Chondrocyte (in vitro differentiated cells): ENCODE measurements around the gene C11orf21. TPM values are rescaled to one million over a fixed set of nuclear protein-coding genes. Genes with fewer than 3 reads are reported as not detected.

Experiments used
- DNase-seq: peaks from one replicate; pipeline ENCODE4 v3.0.0; 2021; ENCODE audit warnings: mixed read lengths, low spot score
- H3K27ac Mint-ChIP-seq: one replicate; pipeline ENCODE4 v1.8.0; 2021; ENCODE audit warnings: mild to moderate bottlenecking, moderate library complexity, mixed read lengths; ENCODE audit not compliant: unreplicated experiment
- H3K27me3 Mint-ChIP-seq: 2 replicates; pipeline ENCODE4 v1.8.0; 2021; ENCODE audit warnings: low read depth, mixed read lengths
- H3K36me3 Mint-ChIP-seq: 2 replicates; pipeline ENCODE4 v1.8.0; 2021; ENCODE audit warnings: low read depth, mixed read lengths
- H3K4me1 Mint-ChIP-seq: 2 replicates; pipeline ENCODE4 v1.8.0; 2021; ENCODE audit warnings: low read depth, mild to moderate bottlenecking, mixed read lengths
- H3K4me3 Mint-ChIP-seq: one replicate; pipeline ENCODE4 v1.8.0; 2021; ENCODE audit warnings: mild to moderate bottlenecking, moderate library complexity, mixed read lengths; ENCODE audit not compliant: unreplicated experiment
- H3K9me3 Mint-ChIP-seq: 2 replicates; pipeline ENCODE4 v1.8.0; 2021; ENCODE audit warnings: low read depth, mixed read lengths
- total RNA-seq: library from RNA; stranded (reverse); gene quantifications from 3 replicates; pipeline ENCODE4 v1.2.1, GENCODE V29; 2021
- TF ChIP-seq, protein P1 (sequence below): fragments of 200-600 bp; sonication (generic); IDR thresholded peaks from 2 replicates; pipeline ENCODE4 v1.5.0; 2021; ENCODE audit warnings: antibody characterized with exemption, mild to moderate bottlenecking, moderate library complexity

C11orf21 gene
- total RNA-seq, 1 donor from 2014 or later = not detected

DNA sequence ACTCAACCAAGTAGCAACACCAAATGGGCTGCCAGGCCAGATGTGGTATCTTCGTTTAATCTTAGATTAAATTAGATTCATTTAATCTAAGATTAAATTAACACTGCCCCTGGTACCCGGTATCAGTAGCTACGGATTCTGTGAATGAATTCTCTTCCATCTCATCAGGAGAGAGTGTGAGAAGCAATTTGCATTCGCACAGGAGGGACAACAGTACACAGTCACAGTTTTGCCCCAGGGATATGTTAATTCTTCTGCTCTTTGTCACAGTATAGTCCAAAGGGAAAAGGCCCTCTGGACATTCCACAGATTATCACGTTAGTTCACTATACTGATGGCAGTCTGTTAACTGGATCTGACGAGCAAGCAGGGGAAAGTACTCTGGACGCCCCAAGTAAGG, 54.2 kb downstream of the C11orf21 start:
- no peaks in the 10 kb centered on the region for H3K4me1 Mint-ChIP-seq
- no peak overlapping the region for H3K27ac Mint-ChIP-seq
- peaks cover 4% of the 10 kb centered on the region for H3K36me3 Mint-ChIP-seq
- DNase-seq = no peak
- H3K27me3 Mint-ChIP-seq = peaks cover 50% of the 10 kb centered on the region
- H3K9me3 Mint-ChIP-seq = peaks cover 8% of the 10 kb centered on the region
- no peak overlapping the region for H3K4me3 Mint-ChIP-seq
- TF ChIP-seq, protein P1, sequence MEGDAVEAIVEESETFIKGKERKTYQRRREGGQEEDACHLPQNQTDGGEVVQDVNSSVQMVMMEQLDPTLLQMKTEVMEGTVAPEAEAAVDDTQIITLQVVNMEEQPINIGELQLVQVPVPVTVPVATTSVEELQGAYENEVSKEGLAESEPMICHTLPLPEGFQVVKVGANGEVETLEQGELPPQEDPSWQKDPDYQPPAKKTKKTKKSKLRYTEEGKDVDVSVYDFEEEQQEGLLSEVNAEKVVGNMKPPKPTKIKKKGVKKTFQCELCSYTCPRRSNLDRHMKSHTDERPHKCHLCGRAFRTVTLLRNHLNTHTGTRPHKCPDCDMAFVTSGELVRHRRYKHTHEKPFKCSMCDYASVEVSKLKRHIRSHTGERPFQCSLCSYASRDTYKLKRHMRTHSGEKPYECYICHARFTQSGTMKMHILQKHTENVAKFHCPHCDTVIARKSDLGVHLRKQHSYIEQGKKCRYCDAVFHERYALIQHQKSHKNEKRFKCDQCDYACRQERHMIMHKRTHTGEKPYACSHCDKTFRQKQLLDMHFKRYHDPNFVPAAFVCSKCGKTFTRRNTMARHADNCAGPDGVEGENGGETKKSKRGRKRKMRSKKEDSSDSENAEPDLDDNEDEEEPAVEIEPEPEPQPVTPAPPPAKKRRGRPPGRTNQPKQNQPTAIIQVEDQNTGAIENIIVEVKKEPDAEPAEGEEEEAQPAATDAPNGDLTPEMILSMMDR = no peak

Other genes with a start within 250 kb of the C11orf21 start
- 107 to 716 TPM (median 110 TPM) in 3 replicates for gene IGF2, start 162.5 kb downstream of the C11orf21 start, total RNA-seq
- not detected in 3 replicates for gene INS, start 140.7 kb downstream of the C11orf21 start, total RNA-seq
- not detected in 3 replicates for gene TH, start 130.1 kb downstream of the C11orf21 start, total RNA-seq
- gene ASCL2, start 31.3 kb downstream of the C11orf21 start, total RNA-seq = not detected in 3 replicates
- gene TSPAN32, start 95 bp upstream of the C11orf21 start, total RNA-seq = not detected in 3 replicates
- 403 to 442 TPM (median 441 TPM) in 3 replicates for gene CD81, start 75.4 kb upstream of the C11orf21 start, total RNA-seq
- gene TSSC4, start 98.8 kb upstream of the C11orf21 start, total RNA-seq = 44.1 to 55.2 TPM (median 52.2 TPM) in 3 replicates
- not detected in 3 replicates for gene TRPM5, start 142.6 kb upstream of the C11orf21 start, total RNA-seq
- gene KCNQ1, start 143.1 kb upstream of the C11orf21 start, total RNA-seq = 0.41 TPM in 1 of 3 replicates, not detected in the others